ENCODE data around the gene SPATA13.

The SPATA13 gene

GRCh38 chr13:24250376-24251057, 90.0 kb downstream of the SPATA13 start:
- in situ Hi-C loops (cut with MboI; ENCODE audit: low sequenced_read_pairs): no loop called here

- in situ Hi-C loops (cut with MboI; ENCODE audit: low sequenced_read_pairs): no loop called here
Observed at GRCh38 chr13:24251525-24251924, 91.0 kb downstream of the SPATA13 start.

- in situ Hi-C loops (cut with MboI; ENCODE audit: low sequenced_read_pairs): no loop called here
Observed at GRCh38 chr13:24252136-24252535, 91.6 kb downstream of the SPATA13 start.

- in situ Hi-C loops (cut with MboI; ENCODE audit: low sequenced_read_pairs): no loop called here
Observed at GRCh38 chr13:24253520-24254145, 93.1 kb downstream of the SPATA13 start.

GRCh38 chr13:24254146-24254841, 93.8 kb downstream of the SPATA13 start:
- in situ Hi-C loops (cut with MboI; ENCODE audit: low sequenced_read_pairs): no loop called here

GRCh38 chr13:24257497-24257896, 97.0 kb downstream of the SPATA13 start:
- in situ Hi-C loops (cut with MboI; ENCODE audit: low sequenced_read_pairs): no loop called here

GRCh38 chr13:24261566-24261965, 101.0 kb downstream of the SPATA13 start:
- in situ Hi-C loops (cut with MboI; ENCODE audit: low sequenced_read_pairs): no loop called here

- in situ Hi-C loops (cut with MboI; ENCODE audit: low sequenced_read_pairs): no loop called here
Observed at GRCh38 chr13:24263632-24264031, 103.1 kb downstream of the SPATA13 start.

- in situ Hi-C loops (cut with MboI; ENCODE audit: low sequenced_read_pairs): no loop called here
Observed at GRCh38 chr13:24264976-24265375, 104.5 kb downstream of the SPATA13 start.

- in situ Hi-C loops (cut with MboI; ENCODE audit: low sequenced_read_pairs): no loop called here
Observed at GRCh38 chr13:24265453-24265852, 104.9 kb downstream of the SPATA13 start.

GRCh38 chr13:24267274-24267673, 106.8 kb downstream of the SPATA13 start:
- in situ Hi-C loops (cut with MboI; ENCODE audit: low sequenced_read_pairs): no loop called here

- in situ Hi-C loops (cut with MboI; ENCODE audit: low sequenced_read_pairs): no loop called here
Observed at GRCh38 chr13:24267801-24268200, 107.3 kb downstream of the SPATA13 start.

GRCh38 chr13:24269821-24270220, 109.3 kb downstream of the SPATA13 start:
- in situ Hi-C loops (cut with MboI; ENCODE audit: low sequenced_read_pairs): no loop called here

GRCh38 chr13:24270639-24271141, 110.2 kb downstream of the SPATA13 start:
- in situ Hi-C loops (cut with MboI; ENCODE audit: low sequenced_read_pairs): no loop called here

GRCh38 chr13:24271231-24271600, 110.7 kb downstream of the SPATA13 start:
- in situ Hi-C loops (cut with MboI; ENCODE audit: low sequenced_read_pairs): no loop called here

GRCh38 chr13:24271601-24272451, 111.3 kb downstream of the SPATA13 start:
- in situ Hi-C loops (cut with MboI; ENCODE audit: low sequenced_read_pairs): no loop called here

GRCh38 chr13:24272452-24273161, 112.1 kb downstream of the SPATA13 start:
- in situ Hi-C loops (cut with MboI; ENCODE audit: low sequenced_read_pairs): no loop called here

GRCh38 chr13:24273926-24274325, 113.4 kb downstream of the SPATA13 start:
- in situ Hi-C loops (cut with MboI; ENCODE audit: low sequenced_read_pairs): no loop called here

- in situ Hi-C loops (cut with MboI; ENCODE audit: low sequenced_read_pairs): no loop called here
Observed at GRCh38 chr13:24274452-24275021, 114.0 kb downstream of the SPATA13 start.

- in situ Hi-C loops (cut with MboI; ENCODE audit: low sequenced_read_pairs): no loop called here
Observed at GRCh38 chr13:24275041-24275440, 114.5 kb downstream of the SPATA13 start.
